Measurements from ENCODE around the gene HES4. TPM values are rescaled to one million over a fixed set of nuclear protein-coding genes. Genes with fewer than 3 reads are reported as not detected.
"Not testable (repeated sequence)": the region's sequence is repeated elsewhere in the genome, so short reads cannot be mapped to it uniquely, and the experiment has no call there.

HES4 gene
- total and polyA plus RNA-seq, 2 donors (not counting 1 experiment from before 2014, with no cell fraction given): 0.49 to 2.0 TPM

GRCh38 chr1:1032424-1032823 lies 32.5 kb upstream of the HES4 start:
- H4K20me1 ChIP-seq (ENCODE audit: control insufficient read depth, extremely low read depth, insufficient read depth, low read length): peaks cover 1% of the 10 kb centered on the region
- H3K4me3 ChIP-seq (replicated peaks in 1 of 4; ENCODE audit: control extremely low read depth in 1 of 4, insufficient read depth in 1 of 4, low read depth in 3 of 4, low read length in 4 of 4): no peak overlapping the region
- H3K27me3 ChIP-seq (ENCODE audit: control insufficient read depth, insufficient read depth, low read length): no peaks in the 10 kb centered on the region
- H3K9ac ChIP-seq (ENCODE audit: insufficient read depth, low read length): no peak overlapping the region
- no peak overlapping the region for H3K27ac ChIP-seq (ENCODE audit: insufficient read depth, low read length)
- H3K4me2 ChIP-seq (ENCODE audit: extremely low read depth, insufficient read depth, low read length): no peak overlapping the region
- no peak overlapping the region for H2AFZ ChIP-seq (ENCODE audit: low read length)
- no peak for DNase-seq (ENCODE audit: low read depth in 2 of 2)
- H3K36me3 ChIP-seq (ENCODE audit: control insufficient read depth, insufficient read depth, low read length): no peaks in the 10 kb centered on the region
- no peaks in the 10 kb centered on the region for H3K9me3 ChIP-seq (ENCODE audit: control insufficient read depth, insufficient read depth, low read depth, low read length)
- no peaks in the 10 kb centered on the region for H3K4me1 ChIP-seq (ENCODE audit: control insufficient read depth, extremely low read depth, insufficient read depth, low read length)
- TF ChIP-seq CTCF (conservative IDR thresholded peaks at IDR 0.05 in 1 of 2, IDR thresholded peaks at IDR 0.05 in 1 of 2; ENCODE audit: low read depth in 1 of 2, low read length in 2 of 2) (no peak), EZH2 (IDR thresholded peaks at IDR 0.05; ENCODE audit: low read length, missing control alignments) (no peak)
- no peaks in the 10 kb centered on the region for H3K79me2 ChIP-seq (ENCODE audit: control insufficient read depth, insufficient read depth, low read length)

- Histone ChIP-seq H3K9me3 (ENCODE audit: control insufficient read depth, insufficient read depth, low read depth, low read length) (no peaks in the 10 kb centered on the region), H3K79me2 (ENCODE audit: control insufficient read depth, insufficient read depth, low read length) (no peaks in the 10 kb centered on the region), H3K27ac (ENCODE audit: insufficient read depth, low read length) (no peak overlapping the region), H4K20me1 (ENCODE audit: control insufficient read depth, extremely low read depth, insufficient read depth, low read length) (peaks cover 1% of the 10 kb centered on the region), H3K9ac (ENCODE audit: insufficient read depth, low read length) (no peak overlapping the region), H3K4me1 (ENCODE audit: control insufficient read depth, extremely low read depth, insufficient read depth, low read length) (no peaks in the 10 kb centered on the region), H3K4me2 (ENCODE audit: extremely low read depth, insufficient read depth, low read length) (no peak overlapping the region), H3K4me3 (replicated peaks in 1 of 4; ENCODE audit: control extremely low read depth in 1 of 4, insufficient read depth in 1 of 4, low read depth in 3 of 4, low read length in 4 of 4) (no peak overlapping the region), H3K36me3 (ENCODE audit: control insufficient read depth, insufficient read depth, low read length) (no peaks in the 10 kb centered on the region), H3K27me3 (ENCODE audit: control insufficient read depth, insufficient read depth, low read length) (no peaks in the 10 kb centered on the region), H2AFZ (ENCODE audit: low read length) (no peak overlapping the region)
- TF ChIP-seq EZH2 (IDR thresholded peaks at IDR 0.05; ENCODE audit: low read length, missing control alignments): no peak
- no peak for TF ChIP-seq CTCF (conservative IDR thresholded peaks at IDR 0.05 in 1 of 2, IDR thresholded peaks at IDR 0.05 in 1 of 2; ENCODE audit: low read depth in 1 of 2, low read length in 2 of 2)
- DNase-seq (ENCODE audit: low read depth in 2 of 2): no peak
Measured at GRCh38 chr1:1031659-1032235, 31.9 kb upstream of the HES4 start.

- not testable (repeated sequence) for H2AFZ ChIP-seq (ENCODE audit: low read length); H3K9me3 ChIP-seq (ENCODE audit: control insufficient read depth, insufficient read depth, low read depth, low read length); H4K20me1 ChIP-seq (ENCODE audit: control insufficient read depth, extremely low read depth, insufficient read depth, low read length); H3K27me3 ChIP-seq (ENCODE audit: control insufficient read depth, insufficient read depth, low read length); H3K27ac ChIP-seq (ENCODE audit: insufficient read depth, low read length); H3K9ac ChIP-seq (ENCODE audit: insufficient read depth, low read length); H3K79me2 ChIP-seq (ENCODE audit: control insufficient read depth, insufficient read depth, low read length); H3K36me3 ChIP-seq (ENCODE audit: control insufficient read depth, insufficient read depth, low read length); H3K4me3 ChIP-seq (replicated peaks in 1 of 4; ENCODE audit: control extremely low read depth in 1 of 4, insufficient read depth in 1 of 4, low read depth in 3 of 4, low read length in 4 of 4); DNase-seq (ENCODE audit: low read depth in 2 of 2); H3K4me1 ChIP-seq (ENCODE audit: control insufficient read depth, extremely low read depth, insufficient read depth, low read length); H3K4me2 ChIP-seq (ENCODE audit: extremely low read depth, insufficient read depth, low read length)
Measured at GRCh38 chr1:1030867-1031658, 31.2 kb upstream of the HES4 start.

Measured in fibroblast of lung (primary cell).